Uterus (tissue), 2 donors: ENCODE results near the gene PRKCE.

Source experiments
- POLR2A ChIP-seq, 2 donors: fragments of 450-650 bp; IDR thresholded peaks; one replicate each; pipeline ENCODE4 v1.6.1; 2016; ENCODE audit warnings: antibody characterized with exemption in 2 of 2, mild to moderate bottlenecking in 1 of 2, moderate library complexity in 1 of 2
- TF ChIP-seq, protein P1 (sequence below), 4 experiments: fragments of 200-600 bp in 2 of 4; fragments of 450-650 bp in 2 of 4; sonication (generic) in 2 of 4; IDR thresholded peaks; one replicate each; pipeline ENCODE4 v1.5.1; 2016 to 2019; ENCODE audit warnings: antibody characterized with exemption in 4 of 4, mild to moderate bottlenecking in 2 of 4, moderate library complexity in 1 of 4

DNA sequence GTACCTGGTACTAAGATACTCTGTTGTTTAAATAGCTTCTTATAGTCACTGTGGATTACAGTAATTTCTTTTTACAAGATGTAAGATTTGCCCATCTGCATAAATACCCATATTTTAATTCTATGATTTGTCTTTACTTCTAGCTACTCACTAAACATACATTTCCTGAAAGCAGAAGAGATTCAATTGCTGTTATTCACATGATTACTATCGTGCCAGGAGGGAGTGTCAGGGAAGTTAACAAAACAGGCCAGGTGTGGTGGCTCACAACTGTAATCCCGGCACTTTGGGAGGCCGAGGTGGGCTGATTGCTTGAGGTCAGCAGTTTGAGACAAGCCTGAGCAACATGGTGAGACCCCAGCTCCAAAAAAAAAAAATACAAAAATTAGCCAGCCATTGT, 33.8 kb downstream of the PRKCE start:
- TF ChIP-seq, protein P1, sequence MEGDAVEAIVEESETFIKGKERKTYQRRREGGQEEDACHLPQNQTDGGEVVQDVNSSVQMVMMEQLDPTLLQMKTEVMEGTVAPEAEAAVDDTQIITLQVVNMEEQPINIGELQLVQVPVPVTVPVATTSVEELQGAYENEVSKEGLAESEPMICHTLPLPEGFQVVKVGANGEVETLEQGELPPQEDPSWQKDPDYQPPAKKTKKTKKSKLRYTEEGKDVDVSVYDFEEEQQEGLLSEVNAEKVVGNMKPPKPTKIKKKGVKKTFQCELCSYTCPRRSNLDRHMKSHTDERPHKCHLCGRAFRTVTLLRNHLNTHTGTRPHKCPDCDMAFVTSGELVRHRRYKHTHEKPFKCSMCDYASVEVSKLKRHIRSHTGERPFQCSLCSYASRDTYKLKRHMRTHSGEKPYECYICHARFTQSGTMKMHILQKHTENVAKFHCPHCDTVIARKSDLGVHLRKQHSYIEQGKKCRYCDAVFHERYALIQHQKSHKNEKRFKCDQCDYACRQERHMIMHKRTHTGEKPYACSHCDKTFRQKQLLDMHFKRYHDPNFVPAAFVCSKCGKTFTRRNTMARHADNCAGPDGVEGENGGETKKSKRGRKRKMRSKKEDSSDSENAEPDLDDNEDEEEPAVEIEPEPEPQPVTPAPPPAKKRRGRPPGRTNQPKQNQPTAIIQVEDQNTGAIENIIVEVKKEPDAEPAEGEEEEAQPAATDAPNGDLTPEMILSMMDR (IDR thresholded peaks at IDR 0.05) = no peak
- no peak for TF ChIP-seq POLR2A (IDR thresholded peaks at IDR 0.05)
